Measurements from ENCODE around the gene CDCA4.
"Not testable (repeated sequence)": the region's sequence is repeated elsewhere in the genome, so short reads cannot be mapped to it uniquely, and the experiment has no call there.

CDCA4 gene

GRCh38 chr14:105058521-105059034 lies 37.7 kb upstream of the CDCA4 start:
- DNase-seq (ENCODE audit: low read depth in 2 of 2): no peak

GRCh38 chr14:105056303-105056831 lies 35.5 kb upstream of the CDCA4 start:
- no peak for DNase-seq (ENCODE audit: low read depth in 2 of 2)

- DNase-seq (ENCODE audit: low read depth in 2 of 2): no peak
Measured at GRCh38 chr14:105055736-105056302, 34.9 kb upstream of the CDCA4 start.

GRCh38 chr14:105055334-105055733 lies 34.5 kb upstream of the CDCA4 start:
- DNase-seq (ENCODE audit: low read depth in 2 of 2): no peak

- no peak for DNase-seq (ENCODE audit: low read depth in 2 of 2)
Measured at GRCh38 chr14:105053996-105054395, 33.1 kb upstream of the CDCA4 start.

- no peak for DNase-seq (ENCODE audit: low read depth in 2 of 2)
Measured at GRCh38 chr14:105053421-105053820, 32.5 kb upstream of the CDCA4 start.

- DNase-seq (ENCODE audit: low read depth in 2 of 2): no peak
Measured at GRCh38 chr14:105052110-105052458, 31.2 kb upstream of the CDCA4 start.

DNA sequence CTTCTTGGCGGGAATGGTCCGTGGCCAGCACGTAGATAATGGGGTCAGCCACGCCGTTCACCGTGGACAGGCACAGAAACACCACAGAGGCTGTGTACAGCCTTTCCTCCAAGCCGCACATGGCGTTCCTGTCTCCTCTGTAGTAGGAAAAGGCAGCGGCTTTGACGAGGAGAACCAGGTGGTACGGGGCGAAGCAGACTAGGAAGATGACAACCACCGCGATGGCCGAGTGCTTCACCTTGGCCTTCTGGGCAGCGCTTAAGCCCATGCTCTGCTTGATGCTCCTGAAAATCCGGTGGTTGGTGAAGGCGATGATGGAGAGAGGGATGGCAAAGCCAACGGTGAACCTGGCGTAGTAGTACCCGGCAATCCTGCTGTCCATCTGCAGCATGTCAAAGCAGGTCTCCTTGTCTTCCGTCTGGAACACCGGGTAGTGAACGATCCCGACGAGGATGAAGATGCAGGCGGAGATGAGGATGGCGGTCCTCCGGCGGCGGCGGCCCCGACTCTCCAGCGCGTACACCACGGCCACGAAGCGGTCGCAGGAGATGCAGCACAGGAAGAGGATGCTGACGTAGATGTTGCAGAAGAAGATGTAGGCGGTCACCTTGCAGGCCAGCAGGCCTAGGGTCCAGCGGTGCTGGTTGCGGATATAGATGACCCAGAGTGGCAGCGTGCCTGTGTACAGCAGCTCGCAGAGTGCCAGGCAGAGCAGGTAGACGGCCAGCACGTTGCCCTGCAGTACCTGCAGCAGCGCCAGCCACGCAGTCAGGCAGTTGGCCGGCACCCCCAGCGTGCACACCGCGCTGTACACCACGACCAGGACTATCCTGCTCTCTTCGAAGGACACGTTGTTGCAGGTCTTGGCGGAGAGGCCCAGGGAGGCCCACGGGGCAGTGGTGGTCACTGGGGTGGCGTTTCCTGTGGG lies 30.6 kb upstream of the CDCA4 start:
- DNase-seq (ENCODE audit: low read depth in 2 of 2): no peak

DNA sequence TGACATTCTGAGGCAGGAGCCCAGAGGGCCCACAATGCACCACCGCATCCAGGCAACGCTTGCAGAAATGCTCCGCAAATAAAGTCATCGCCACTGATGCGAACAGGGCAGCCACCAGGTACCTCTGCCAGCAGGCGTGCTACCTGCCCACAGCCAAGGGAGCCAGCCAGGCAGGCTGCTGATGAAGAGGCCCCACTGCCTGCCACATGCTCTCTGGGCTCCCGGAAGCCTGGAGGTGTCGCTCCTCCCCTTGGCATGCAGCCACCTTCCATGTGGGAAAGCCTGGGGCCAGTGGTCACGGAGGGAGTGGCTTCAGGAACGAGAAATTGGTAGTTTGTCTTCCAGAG lies 29.6 kb upstream of the CDCA4 start:
- DNase-seq (ENCODE audit: low read depth in 2 of 2): no peak

- no peak for DNase-seq (ENCODE audit: low read depth in 2 of 2)
Measured at GRCh38 chr14:105049753-105050550, 29.1 kb upstream of the CDCA4 start.

GRCh38 chr14:105047283-105048016 lies 26.6 kb upstream of the CDCA4 start:
- DNase-seq (ENCODE audit: low read depth in 2 of 2): no peak

GRCh38 chr14:105046891-105047282 lies 26.0 kb upstream of the CDCA4 start:
- no peak for DNase-seq (ENCODE audit: low read depth in 2 of 2)

DNA sequence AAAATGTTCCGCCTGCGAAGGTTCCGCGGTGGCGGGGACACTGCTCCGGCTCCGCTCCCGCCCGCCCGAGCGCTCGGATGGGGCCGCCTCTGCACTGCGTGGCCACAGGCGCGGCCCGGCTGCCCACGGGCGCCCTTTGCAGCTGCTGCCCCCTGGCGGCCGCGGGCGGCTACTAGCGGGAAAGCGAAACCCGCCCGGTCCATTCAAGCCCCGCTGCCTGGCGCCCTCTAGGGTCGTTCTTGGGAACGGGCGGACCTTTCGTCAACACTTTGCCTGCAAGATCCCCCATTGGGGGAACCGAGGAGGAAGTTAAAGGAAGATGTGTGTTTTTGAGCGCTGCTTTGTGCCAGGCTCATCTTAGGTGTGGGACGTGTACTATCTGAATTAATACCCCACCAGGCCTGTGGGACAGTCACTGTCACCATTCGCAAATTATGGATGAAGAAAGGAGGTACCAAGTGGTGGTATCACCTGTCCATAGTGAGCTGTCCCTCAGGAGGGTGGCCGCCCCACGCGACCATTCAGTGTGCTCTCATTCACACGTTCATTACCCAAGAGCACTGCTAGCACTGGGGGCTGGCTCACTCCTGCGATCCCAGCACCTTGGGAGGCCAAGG lies 24.9 kb upstream of the CDCA4 start:
- DNase-seq (ENCODE audit: low read depth in 2 of 2): peak; percentile 90

DNA sequence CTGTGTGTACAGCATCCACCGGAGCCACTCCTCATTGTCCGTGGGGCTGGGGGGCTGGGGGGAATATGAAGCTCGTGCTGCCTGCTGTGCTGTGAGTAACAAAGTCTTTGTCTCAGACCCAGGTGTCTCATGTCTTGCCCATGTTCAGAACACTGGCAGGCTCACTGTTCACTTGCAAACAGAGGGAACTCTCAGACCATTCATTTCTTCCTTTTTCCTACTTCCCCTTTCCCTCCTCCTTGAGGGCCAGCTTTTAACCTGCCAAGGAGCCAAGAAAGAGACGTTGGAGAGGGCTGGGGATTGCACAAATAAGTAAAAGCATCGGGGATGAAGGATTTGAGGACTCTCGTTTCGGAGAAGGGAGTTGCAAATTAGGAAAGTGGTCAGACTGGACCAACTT lies 22.8 kb upstream of the CDCA4 start:
- no peak for DNase-seq (ENCODE audit: low read depth in 2 of 2)

GRCh38 chr14:105042813-105043212 lies 21.9 kb upstream of the CDCA4 start:
- DNase-seq (ENCODE audit: low read depth in 2 of 2): no peak

DNA sequence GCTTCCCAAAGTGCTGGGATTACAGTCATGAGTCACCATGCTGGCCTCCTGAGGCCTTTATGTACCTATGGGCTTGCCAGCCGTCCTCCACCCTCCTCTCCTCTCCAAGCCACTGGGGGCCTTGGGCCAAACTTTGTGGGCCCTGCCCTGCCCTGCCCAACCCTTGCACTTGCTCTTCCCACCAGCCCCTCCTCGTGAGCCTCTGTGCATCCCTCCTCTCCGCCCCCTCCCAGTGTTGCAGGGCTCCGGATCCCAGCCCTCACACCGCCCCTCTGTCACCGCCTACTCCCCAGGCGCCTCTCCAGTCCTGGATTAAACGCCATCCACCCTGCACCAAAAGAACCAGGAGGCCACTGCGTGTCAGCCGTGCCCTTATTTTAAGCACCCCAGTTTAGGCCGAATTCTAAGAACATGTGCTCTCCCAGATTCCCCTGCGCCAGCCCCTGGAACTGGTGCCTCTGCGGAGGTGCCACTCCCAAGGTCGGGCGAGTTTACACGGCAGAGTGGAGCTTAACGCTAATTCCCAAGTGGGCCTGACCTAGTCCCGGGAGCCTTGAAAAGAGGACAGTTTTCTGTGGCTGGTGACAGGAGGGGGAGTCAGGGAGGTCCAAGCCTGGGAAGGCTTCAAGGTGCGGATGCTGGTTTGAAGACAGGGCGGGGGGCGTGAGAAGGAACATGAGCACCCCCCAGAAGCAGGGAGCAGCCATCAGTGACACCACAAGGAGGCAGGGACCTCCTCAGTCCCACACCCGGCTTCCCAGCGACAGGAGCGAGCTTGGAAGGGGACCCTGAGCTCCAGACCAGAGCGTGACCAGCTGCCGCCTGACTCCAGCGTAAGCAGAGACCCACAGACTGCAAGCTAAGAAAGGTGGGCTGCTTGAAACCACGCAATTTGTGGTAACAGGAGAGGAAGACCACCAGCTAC lies 21.2 kb upstream of the CDCA4 start:
- no peak for DNase-seq (ENCODE audit: low read depth in 2 of 2)

DNA sequence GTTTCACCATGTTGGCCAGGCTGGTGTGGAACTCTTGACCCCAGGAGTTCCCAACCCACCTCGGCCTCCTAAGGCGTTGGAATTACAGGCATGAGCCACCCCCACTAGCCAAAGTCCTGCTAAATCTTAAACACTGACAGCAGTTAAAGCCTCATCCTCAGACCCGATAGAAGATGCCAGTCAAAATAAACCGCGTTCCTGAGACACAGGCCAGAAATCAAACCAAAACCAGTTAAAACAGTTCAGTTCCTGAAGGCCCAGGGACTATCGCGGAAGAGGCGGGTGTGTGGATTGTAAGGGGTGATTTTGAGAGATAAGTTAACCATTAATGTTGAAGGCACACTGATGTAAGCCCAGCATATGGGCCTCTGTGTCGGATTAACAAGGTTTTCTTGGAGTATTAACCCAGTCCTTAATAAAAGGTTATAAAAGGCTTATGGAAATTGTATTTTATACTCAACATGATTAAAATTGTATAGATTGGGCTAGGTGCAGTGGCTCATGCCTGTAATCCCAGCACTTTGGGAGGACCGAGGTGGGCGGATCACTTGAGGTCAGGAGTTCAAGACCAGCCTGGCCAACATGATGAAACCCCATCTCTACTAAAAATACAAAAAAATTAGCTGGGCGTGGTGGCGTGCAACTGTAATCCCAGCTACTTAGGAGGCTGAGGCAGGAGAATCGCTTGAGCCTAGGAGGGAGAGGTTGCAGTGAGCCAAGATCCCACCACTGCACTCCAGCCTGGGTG lies 18.7 kb upstream of the CDCA4 start:
- no peak for DNase-seq (ENCODE audit: low read depth in 2 of 2)

- DNase-seq (ENCODE audit: low read depth in 2 of 2): not testable (repeated sequence)
Measured at GRCh38 chr14:105035616-105036015, 14.7 kb upstream of the CDCA4 start.

DNA sequence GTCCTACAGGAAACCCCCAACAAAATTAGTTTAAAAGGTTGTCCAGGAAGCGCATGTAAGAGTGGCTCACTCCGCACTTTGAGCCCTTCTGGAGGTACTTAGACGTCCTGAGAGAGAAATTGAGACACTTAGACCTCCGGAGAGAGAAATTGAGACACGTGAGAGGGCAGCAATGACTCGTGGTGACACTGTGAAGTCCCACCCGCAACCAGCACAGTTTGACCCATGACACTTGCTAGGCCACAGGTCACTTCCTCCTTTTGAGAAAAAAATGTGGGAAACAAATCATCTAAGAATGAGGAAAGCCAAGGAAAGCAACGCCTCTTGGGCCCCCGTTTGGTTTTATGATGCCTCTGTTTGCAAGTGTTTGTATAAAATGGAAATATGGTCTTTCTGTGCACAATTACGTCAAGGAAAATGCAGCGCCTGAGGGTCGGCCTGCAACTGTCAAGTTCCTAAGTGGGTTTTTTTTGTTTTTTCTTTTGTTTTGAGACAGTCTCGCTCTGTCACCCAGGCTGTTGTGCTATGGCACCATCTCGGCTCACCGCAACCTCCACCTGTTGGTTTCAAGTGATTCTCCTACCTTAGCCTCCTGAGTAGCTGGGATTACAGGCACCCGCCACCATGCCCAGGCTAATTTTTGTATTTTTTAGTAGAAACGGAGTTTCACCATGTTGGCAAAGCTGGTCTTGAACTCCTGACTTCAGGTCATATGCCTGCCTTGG lies 13.6 kb upstream of the CDCA4 start:
- no peak for DNase-seq (ENCODE audit: low read depth in 2 of 2)
